WTC11 (cell line): ENCODE data around the gene EMC10. TPM values are rescaled to one million over a fixed set of nuclear protein-coding genes. Genes with fewer than 3 reads are reported as not detected.

Experiments
- ATAC-seq: fragments of 200-7000 bp; cut with Tn5 transposase; 2 replicates; pipeline ENCODE4 v1.10.0; 2021; ENCODE audit warnings: mild to moderate bottlenecking, moderate library complexity
- CTCF ChIA-PET: fragments of 300-600 bp; sonication (Branson Sonifier 250); formaldehyde crosslinking; loops from one replicate; lab custom pipeline; 2021; ENCODE audit warnings: antibody characterized with exemption; lab: Charles Lee
- POLR2A ChIA-PET: fragments of 350-600 bp; sonication (Branson Sonifier 250); formaldehyde crosslinking; loops from one replicate; lab custom pipeline; 2021; ENCODE audit warnings: antibody characterized with exemption; lab: Charles Lee
- DNase-seq: peaks from one replicate; pipeline ENCODE4 v3.0.0; 2021; ENCODE audit warnings: low spot score
- H3K27ac Mint-ChIP-seq: 2 replicates; pipeline ENCODE4 v1.8.0; 2021; ENCODE audit warnings: mixed read lengths
- H3K27me3 Mint-ChIP-seq: 2 replicates; pipeline ENCODE4 v1.8.0; 2021; ENCODE audit warnings: low read depth, mild to moderate bottlenecking, moderate library complexity, mixed read lengths
- H3K36me3 Mint-ChIP-seq: 2 replicates; pipeline ENCODE4 v1.8.0; 2021; ENCODE audit warnings: mixed read lengths
- H3K4me1 Mint-ChIP-seq: 2 replicates; pipeline ENCODE4 v1.8.0; 2022; ENCODE audit warnings: mixed read lengths
- H3K4me3 Mint-ChIP-seq: 2 replicates; pipeline ENCODE4 v1.8.0; 2021; ENCODE audit warnings: mild to moderate bottlenecking, moderate library complexity, mixed read lengths
- H3K9me3 Mint-ChIP-seq: 2 replicates; pipeline ENCODE4 v1.8.0; 2021; ENCODE audit warnings: mixed read lengths
- ATF1 ChIP-seq: sonication (generic); formaldehyde crosslinking; IDR thresholded peaks from 2 replicates; pipeline ENCODE4 v1.8.1; 2023; ENCODE audit warnings: mild to moderate bottlenecking, moderate library complexity, missing genetic modification reagents
- CBFB ChIP-seq: sonication (generic); formaldehyde crosslinking; IDR thresholded peaks from 2 replicates; pipeline ENCODE4 v1.8.1; 2022; ENCODE audit warnings: mild to moderate bottlenecking, low read depth, missing genetic modification reagents
- EMX1 ChIP-seq: fragments of 250-450 bp; sonication (Bioruptor Pico); IDR thresholded peaks from 2 replicates; pipeline ENCODE4 v1.8.0; 2021; ENCODE audit warnings: mild to moderate bottlenecking
- ESRRA ChIP-seq: sonication (generic); formaldehyde crosslinking; IDR thresholded peaks from 2 replicates; pipeline ENCODE4 v1.8.1; 2022; ENCODE audit warnings: mild to moderate bottlenecking, missing genetic modification reagents, borderline replicate concordance
- FOXP1 ChIP-seq: sonication (generic); formaldehyde crosslinking; IDR thresholded peaks from 2 replicates; pipeline ENCODE4 v1.8.0; 2022; ENCODE audit warnings: missing genetic modification reagents, mild to moderate bottlenecking, moderate library complexity, borderline replicate concordance
- GTF2I ChIP-seq: fragments of 250-450 bp; sonication (Bioruptor Pico); conservative IDR thresholded peaks from 2 replicates; pipeline ENCODE4 v1.4.0; 2021; ENCODE audit warnings: mild to moderate bottlenecking
- HMGA2 ChIP-seq: fragments of 250-450 bp; sonication (Bioruptor Pico); IDR thresholded peaks from 2 replicates; pipeline ENCODE4 v1.4.0; 2021; ENCODE audit warnings: mild to moderate bottlenecking, moderate library complexity
- NR3C1 ChIP-seq: sonication (generic); formaldehyde crosslinking; conservative IDR thresholded peaks from 2 replicates; pipeline ENCODE4 v1.8.1; 2023; ENCODE audit warnings: low read depth, mild to moderate bottlenecking, missing genetic modification reagents
- PRRX2 ChIP-seq: fragments of 250-450 bp; sonication (Bioruptor Pico); IDR thresholded peaks from 2 replicates; pipeline ENCODE4 v1.8.0; 2021; ENCODE audit warnings: mild to moderate bottlenecking
- SMAD3 ChIP-seq: sonication (generic); formaldehyde crosslinking; IDR thresholded peaks from 2 replicates; pipeline ENCODE4 v1.8.0; 2022; ENCODE audit warnings: missing genetic modification reagents, mild to moderate bottlenecking, borderline replicate concordance
- SMAD4 ChIP-seq: sonication (generic); formaldehyde crosslinking; IDR thresholded peaks from 2 replicates; pipeline ENCODE4 v1.8.0; 2022; ENCODE audit warnings: mild to moderate bottlenecking, missing genetic modification reagents
- SP1 ChIP-seq: sonication (generic); formaldehyde crosslinking; conservative IDR thresholded peaks from 2 replicates; pipeline ENCODE4 v1.8.1; 2022; ENCODE audit warnings: missing genetic modification reagents
- TCF7 ChIP-seq: sonication (generic); formaldehyde crosslinking; IDR thresholded peaks from 2 replicates; pipeline ENCODE4 v1.8.0; 2022; ENCODE audit warnings: mild to moderate bottlenecking, low read depth, missing genetic modification reagents, moderate library complexity
- ZBTB21 ChIP-seq: sonication (generic); formaldehyde crosslinking; IDR thresholded peaks from 2 replicates; pipeline ENCODE4 v1.8.1; 2023; ENCODE audit warnings: mild to moderate bottlenecking, missing genetic modification reagents, borderline replicate concordance
- ZNF416 ChIP-seq: fragments of 250-450 bp; sonication (Bioruptor Pico); IDR thresholded peaks from 2 replicates; pipeline ENCODE4 v1.9.0; 2021; ENCODE audit warnings: mild to moderate bottlenecking, inconsistent platforms
- total RNA-seq: library from RNA; stranded (reverse); gene quantifications from 3 replicates; pipeline ENCODE4 v1.2.3, GENCODE V29; 2021
- TF ChIP-seq, protein P1 (sequence below): sonication (generic); formaldehyde crosslinking; IDR thresholded peaks from 2 replicates; pipeline ENCODE4 v1.8.1; 2023; ENCODE audit warnings: mild to moderate bottlenecking, moderate library complexity, missing genetic modification reagents
- TF ChIP-seq, protein P2 (sequence below): fragments of 250-450 bp; sonication (Bioruptor Pico); IDR thresholded peaks from 2 replicates; pipeline ENCODE4 v1.9.0; 2021; ENCODE audit warnings: mild to moderate bottlenecking
- TF ChIP-seq, protein P3 (sequence below): sonication (generic); formaldehyde crosslinking; IDR thresholded peaks from 2 replicates; pipeline ENCODE4 v1.8.0; 2022; ENCODE audit warnings: mild to moderate bottlenecking, missing genetic modification reagents
- TF ChIP-seq, protein P4 (sequence below): sonication (generic); formaldehyde crosslinking; IDR thresholded peaks from 2 replicates; pipeline ENCODE4 v1.8.0; 2022; ENCODE audit warnings: mild to moderate bottlenecking, missing genetic modification reagents
- TF ChIP-seq, protein P5 (sequence below): sonication (generic); formaldehyde crosslinking; IDR thresholded peaks from 2 replicates; pipeline ENCODE4 v1.8.1; 2023; ENCODE audit warnings: mild to moderate bottlenecking, missing genetic modification reagents, moderate library complexity
- TF ChIP-seq, protein P6 (sequence below): sonication (generic); formaldehyde crosslinking; IDR thresholded peaks from 2 replicates; pipeline ENCODE4 v1.8.0; 2023; ENCODE audit warnings: missing genetic modification reagents
- TF ChIP-seq, protein P7 (sequence below): sonication (generic); formaldehyde crosslinking; IDR thresholded peaks from 2 replicates; pipeline ENCODE4 v1.8.0; 2022; ENCODE audit warnings: mild to moderate bottlenecking, missing genetic modification reagents

Gene EMC10
- total RNA-seq, 1 experiment from 2014 or later = 114 TPM

DNA sequence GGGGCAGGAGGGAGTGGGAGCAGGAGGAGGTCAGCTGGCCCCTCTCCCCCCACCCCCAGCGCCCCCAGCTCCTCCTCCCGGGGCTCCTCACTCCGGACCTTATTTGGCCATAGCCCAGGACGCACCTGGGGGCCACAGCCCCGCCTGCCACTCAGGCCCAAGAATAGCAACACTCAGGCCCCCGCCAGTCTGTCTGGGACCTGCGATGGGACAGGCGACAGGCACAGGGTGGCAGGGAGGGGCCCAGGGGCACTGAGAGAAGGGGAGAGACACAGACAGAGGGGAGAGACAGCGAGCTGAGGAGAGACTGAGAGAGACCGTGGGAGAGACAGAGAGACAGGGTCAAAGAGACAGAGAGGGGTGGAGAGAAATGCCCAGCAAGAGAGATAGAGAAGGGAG is 24.4 kb downstream of the EMC10 start (continued):
- TF ChIP-seq, protein P1, sequence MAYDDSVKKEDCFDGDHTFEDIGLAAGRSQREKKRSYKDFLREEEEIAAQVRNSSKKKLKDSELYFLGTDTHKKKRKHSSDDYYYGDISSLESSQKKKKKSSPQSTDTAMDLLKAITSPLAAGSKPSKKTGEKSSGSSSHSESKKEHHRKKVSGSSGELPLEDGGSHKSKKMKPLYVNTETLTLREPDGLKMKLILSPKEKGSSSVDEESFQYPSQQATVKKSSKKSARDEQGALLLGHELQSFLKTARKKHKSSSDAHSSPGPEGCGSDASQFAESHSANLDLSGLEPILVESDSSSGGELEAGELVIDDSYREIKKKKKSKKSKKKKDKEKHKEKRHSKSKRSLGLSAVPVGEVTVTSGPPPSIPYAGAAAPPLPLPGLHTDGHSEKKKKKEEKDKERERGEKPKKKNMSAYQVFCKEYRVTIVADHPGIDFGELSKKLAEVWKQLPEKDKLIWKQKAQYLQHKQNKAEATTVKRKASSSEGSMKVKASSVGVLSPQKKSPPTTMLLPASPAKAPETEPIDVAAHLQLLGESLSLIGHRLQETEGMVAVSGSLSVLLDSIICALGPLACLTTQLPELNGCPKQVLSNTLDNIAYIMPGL (CRISPR knock-in tag) = no peak
- TF ChIP-seq ZNF416 (CRISPR knock-in tag) (no peak), CBFB (no peak), PRRX2 (CRISPR knock-in tag) (no peak), HMGA2 (CRISPR knock-in tag) (no peak), GTF2I (CRISPR knock-in tag) (no peak), SMAD3 (CRISPR knock-in tag) (no peak)
- TF ChIP-seq, all 79 proteins: peak for 0

DNA sequence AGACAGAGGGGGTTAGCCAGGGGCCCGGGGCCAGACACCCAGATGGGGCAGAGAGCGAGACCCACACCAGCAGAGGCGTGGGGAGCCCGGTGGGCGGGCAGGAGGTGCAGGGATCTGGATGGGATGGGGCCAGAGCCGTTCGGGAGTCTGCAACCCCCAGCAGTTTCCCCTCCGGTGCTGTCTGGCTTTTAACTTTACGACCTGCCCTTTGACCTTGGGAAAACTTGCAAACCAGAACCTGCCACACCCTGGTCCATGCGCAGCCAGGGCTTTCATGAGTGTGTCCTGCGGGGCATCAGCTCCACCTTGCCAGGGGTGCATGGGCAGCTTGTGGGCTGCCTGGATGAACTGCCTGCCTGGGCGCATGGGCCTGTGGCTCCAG is 24.9 kb downstream of the EMC10 start:
- H3K36me3 Mint-ChIP-seq = no peaks in the 10 kb centered on the region
- H3K9me3 Mint-ChIP-seq = no peaks in the 10 kb centered on the region
- CTCF ChIA-PET = interaction anchor here (0.7 to 2.4 kb wide), 8 partner anchors 10 to 144 kb away, joined by 3 to 12 read pairs (median 5); partner anchors contain the start of gene JOSD2
- H3K27me3 Mint-ChIP-seq = peaks cover 18% of the 10 kb centered on the region
- TF ChIP-seq, protein P2, sequence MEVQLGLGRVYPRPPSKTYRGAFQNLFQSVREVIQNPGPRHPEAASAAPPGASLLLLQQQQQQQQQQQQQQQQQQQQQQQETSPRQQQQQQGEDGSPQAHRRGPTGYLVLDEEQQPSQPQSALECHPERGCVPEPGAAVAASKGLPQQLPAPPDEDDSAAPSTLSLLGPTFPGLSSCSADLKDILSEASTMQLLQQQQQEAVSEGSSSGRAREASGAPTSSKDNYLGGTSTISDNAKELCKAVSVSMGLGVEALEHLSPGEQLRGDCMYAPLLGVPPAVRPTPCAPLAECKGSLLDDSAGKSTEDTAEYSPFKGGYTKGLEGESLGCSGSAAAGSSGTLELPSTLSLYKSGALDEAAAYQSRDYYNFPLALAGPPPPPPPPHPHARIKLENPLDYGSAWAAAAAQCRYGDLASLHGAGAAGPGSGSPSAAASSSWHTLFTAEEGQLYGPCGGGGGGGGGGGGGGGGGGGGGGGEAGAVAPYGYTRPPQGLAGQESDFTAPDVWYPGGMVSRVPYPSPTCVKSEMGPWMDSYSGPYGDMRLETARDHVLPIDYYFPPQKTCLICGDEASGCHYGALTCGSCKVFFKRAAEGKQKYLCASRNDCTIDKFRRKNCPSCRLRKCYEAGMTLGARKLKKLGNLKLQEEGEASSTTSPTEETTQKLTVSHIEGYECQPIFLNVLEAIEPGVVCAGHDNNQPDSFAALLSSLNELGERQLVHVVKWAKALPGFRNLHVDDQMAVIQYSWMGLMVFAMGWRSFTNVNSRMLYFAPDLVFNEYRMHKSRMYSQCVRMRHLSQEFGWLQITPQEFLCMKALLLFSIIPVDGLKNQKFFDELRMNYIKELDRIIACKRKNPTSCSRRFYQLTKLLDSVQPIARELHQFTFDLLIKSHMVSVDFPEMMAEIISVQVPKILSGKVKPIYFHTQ (CRISPR knock-in tag) = no peak
- H3K4me3 Mint-ChIP-seq = no peak overlapping the region
- no peak for ATAC-seq
- POLR2A ChIA-PET = interaction anchor here (1.0 kb wide), 1 partner anchor 99 kb away, joined by 3 read pairs; no protein-coding TSS in a partner anchor
- no peak overlapping the region for H3K27ac Mint-ChIP-seq
- DNase-seq = no peak
- peaks cover 3% of the 10 kb centered on the region; the same call in 1 of the 2 replicates for H3K4me1 Mint-ChIP-seq

DNA sequence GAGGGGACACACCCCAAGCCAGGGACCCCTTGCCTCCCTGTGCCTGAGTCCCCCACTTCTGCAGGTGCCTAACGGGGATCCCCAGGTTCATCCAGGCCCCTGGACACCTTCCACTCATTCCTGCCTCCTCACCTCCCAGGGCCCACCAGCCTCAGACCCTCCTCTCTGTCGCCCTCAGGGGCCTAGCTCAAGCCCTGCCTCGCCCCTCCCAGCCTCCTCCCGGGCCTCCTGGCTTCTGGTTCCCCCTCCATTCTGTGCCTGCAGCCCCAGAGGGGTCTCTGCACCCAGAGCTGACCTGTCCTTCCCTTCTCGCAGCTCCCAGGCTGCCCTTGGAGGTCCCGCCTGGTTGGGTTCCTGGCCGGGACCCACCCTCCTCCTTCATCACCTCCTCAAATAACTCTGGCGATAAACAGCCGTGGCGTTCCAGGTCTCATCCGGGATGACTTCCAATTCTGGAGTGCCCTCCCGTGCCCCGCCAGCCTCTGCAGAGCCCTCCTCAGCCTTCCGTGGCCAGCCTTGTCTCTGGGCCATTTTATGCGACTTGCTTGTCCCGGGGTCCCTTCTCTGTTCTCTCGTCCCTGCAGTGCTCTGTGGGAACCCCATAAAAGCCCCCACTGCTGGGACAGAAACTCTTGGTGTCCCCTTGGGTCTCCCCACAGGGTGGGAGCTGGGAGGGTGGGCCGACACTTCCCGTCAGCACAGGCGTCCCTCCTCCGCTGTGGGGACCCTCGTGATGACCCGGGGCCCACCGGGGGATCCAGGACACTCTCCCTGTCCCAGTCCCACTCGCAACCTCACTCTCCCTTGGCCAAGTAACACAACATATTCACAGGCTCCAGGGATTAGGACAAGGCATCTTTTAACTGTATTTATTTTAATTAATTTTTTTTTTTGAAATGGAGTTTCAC is 25.5 kb downstream of the EMC10 start:
- Mint-ChIP-seq H3K4me3 (no peak overlapping the region), H3K27me3 (peaks cover 14% of the 10 kb centered on the region), H3K27ac (no peak overlapping the region), H3K9me3 (no peaks in the 10 kb centered on the region), H3K36me3 (no peaks in the 10 kb centered on the region), H3K4me1 (peaks cover 3% of the 10 kb centered on the region; the same call in 1 of the 2 replicates)
- DNase-seq = no peak
- no peak for ATAC-seq
- CTCF ChIA-PET = interaction anchor here (0.7 to 2.4 kb wide), 8 partner anchors 10 to 145 kb away, joined by 3 to 12 read pairs (median 4); partner anchors contain the start of gene JOSD2
- POLR2A ChIA-PET = no interaction called here
- TF ChIP-seq HMGA2 (CRISPR knock-in tag) (no peak), FOXP1 (CRISPR knock-in tag) (no peak), ATF1 (CRISPR knock-in tag) (no peak), NR3C1 (CRISPR knock-in tag) (no peak), ESRRA (CRISPR knock-in tag) (no peak), TCF7 (CRISPR knock-in tag) (no peak), PRRX2 (CRISPR knock-in tag) (no peak), SP1 (CRISPR knock-in tag) (no peak), SMAD4 (CRISPR knock-in tag) (no peak), ZBTB21 (CRISPR knock-in tag) (no peak), EMX1 (CRISPR knock-in tag) (no peak)
- TF ChIP-seq, protein P3, sequence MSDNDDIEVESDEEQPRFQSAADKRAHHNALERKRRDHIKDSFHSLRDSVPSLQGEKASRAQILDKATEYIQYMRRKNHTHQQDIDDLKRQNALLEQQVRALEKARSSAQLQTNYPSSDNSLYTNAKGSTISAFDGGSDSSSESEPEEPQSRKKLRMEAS (CRISPR knock-in tag) = no peak
- TF ChIP-seq, protein P4, sequence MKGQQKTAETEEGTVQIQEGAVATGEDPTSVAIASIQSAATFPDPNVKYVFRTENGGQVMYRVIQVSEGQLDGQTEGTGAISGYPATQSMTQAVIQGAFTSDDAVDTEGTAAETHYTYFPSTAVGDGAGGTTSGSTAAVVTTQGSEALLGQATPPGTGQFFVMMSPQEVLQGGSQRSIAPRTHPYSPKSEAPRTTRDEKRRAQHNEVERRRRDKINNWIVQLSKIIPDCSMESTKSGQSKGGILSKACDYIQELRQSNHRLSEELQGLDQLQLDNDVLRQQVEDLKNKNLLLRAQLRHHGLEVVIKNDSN (CRISPR knock-in tag) = no peak
- TF ChIP-seq, protein P5, sequence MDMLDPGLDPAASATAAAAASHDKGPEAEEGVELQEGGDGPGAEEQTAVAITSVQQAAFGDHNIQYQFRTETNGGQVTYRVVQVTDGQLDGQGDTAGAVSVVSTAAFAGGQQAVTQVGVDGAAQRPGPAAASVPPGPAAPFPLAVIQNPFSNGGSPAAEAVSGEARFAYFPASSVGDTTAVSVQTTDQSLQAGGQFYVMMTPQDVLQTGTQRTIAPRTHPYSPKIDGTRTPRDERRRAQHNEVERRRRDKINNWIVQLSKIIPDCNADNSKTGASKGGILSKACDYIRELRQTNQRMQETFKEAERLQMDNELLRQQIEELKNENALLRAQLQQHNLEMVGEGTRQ (CRISPR knock-in tag) = no peak
- TF ChIP-seq, protein P6, sequence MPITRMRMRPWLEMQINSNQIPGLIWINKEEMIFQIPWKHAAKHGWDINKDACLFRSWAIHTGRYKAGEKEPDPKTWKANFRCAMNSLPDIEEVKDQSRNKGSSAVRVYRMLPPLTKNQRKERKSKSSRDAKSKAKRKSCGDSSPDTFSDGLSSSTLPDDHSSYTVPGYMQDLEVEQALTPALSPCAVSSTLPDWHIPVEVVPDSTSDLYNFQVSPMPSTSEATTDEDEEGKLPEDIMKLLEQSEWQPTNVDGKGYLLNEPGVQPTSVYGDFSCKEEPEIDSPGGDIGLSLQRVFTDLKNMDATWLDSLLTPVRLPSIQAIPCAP = no peak
- TF ChIP-seq, protein P7, sequence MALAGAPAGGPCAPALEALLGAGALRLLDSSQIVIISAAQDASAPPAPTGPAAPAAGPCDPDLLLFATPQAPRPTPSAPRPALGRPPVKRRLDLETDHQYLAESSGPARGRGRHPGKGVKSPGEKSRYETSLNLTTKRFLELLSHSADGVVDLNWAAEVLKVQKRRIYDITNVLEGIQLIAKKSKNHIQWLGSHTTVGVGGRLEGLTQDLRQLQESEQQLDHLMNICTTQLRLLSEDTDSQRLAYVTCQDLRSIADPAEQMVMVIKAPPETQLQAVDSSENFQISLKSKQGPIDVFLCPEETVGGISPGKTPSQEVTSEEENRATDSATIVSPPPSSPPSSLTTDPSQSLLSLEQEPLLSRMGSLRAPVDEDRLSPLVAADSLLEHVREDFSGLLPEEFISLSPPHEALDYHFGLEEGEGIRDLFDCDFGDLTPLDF (CRISPR knock-in tag) = no peak
